ENCODE results near the gene CALU. TPM values are rescaled to one million over a fixed set of nuclear protein-coding genes. Genes with fewer than 3 reads are reported as not detected.

CALU gene
- total and polyA plus RNA-seq, 2 experiments from 2014 or later, result 136 to 179 TPM

GRCh38 chr7:128742206-128742605, 3.0 kb downstream of the CALU start:
- TF ChIP-seq REST (IDR thresholded peaks at IDR 0.05; ENCODE audit: unreplicated experiment) (no peak), POLR2AphosphoS5 (IDR thresholded peaks at IDR 0.05; ENCODE audit: low read depth) (no peak), NANOG (IDR thresholded peaks at IDR 0.05; ENCODE audit: borderline replicate concordance) (no peak), ZNF114 (CRISPR knock-in tag; IDR thresholded peaks at IDR 0.05) (no peak), CTCF (conservative IDR thresholded peaks at IDR 0.05; ENCODE audit: low read depth in 2 of 2) (no peak), JUNB (IDR thresholded peaks at IDR 0.05; ENCODE audit: unreplicated experiment) (no peak), ZNF462 (CRISPR knock-in tag; IDR thresholded peaks at IDR 0.05) (no peak), CREB1 (CRISPR knock-in tag; IDR thresholded peaks at IDR 0.05; ENCODE audit: low read depth) (no peak), ETS1 (IDR thresholded peaks at IDR 0.05) (no peak), EZH2 (IDR thresholded peaks at IDR 0.05; ENCODE audit: low read depth, unreplicated experiment) (no peak), EZH2phosphoT487 (IDR thresholded peaks at IDR 0.05; ENCODE audit: unreplicated experiment) (no peak), STAT1 (IDR thresholded peaks at IDR 0.05; ENCODE audit: unreplicated experiment) (no peak)
- peaks cover 80% of the 10 kb centered on the region for H3K79me2 ChIP-seq (replicated peaks; ENCODE audit: insufficient read depth)
- no peak overlapping the region for H3K4me3 ChIP-seq
- no peaks in the 10 kb centered on the region for H3K27me3 ChIP-seq (ENCODE audit: insufficient read depth)
- peaks cover 2% of the 10 kb centered on the region; the same call in 1 of the 2 replicates for H3K9me2 ChIP-seq (ENCODE audit: insufficient read depth)
- Mint-ChIP-seq H3K27me3 (ENCODE audit: insufficient read depth, low read depth, poor library complexity) (peaks cover 5% of the 10 kb centered on the region), H3K36me3 (ENCODE audit: low read depth) (peaks cover 8% of the 10 kb centered on the region), H3K9me3 (no peaks in the 10 kb centered on the region), H3K27ac (no peak overlapping the region), H3K4me3 (no peak overlapping the region), H3K4me1 (peaks cover 15% of the 10 kb centered on the region)
- peaks cover 15% of the 10 kb centered on the region for H3K4me1 ChIP-seq (ENCODE audit: insufficient read depth)
- DNase-seq (ENCODE audit: low spot score), result no peak
- H3F3A ChIP-seq (replicated peaks; ENCODE audit: low read depth), result no peaks in the 10 kb centered on the region
- no peak overlapping the region for H3K27ac ChIP-seq (ENCODE audit: low read depth)
- no peak overlapping the region for H2AFZ ChIP-seq
- H3K4me2 ChIP-seq, result no peak overlapping the region
- H4K20me1 ChIP-seq (replicated peaks; ENCODE audit: insufficient read depth), result peaks cover 66% of the 10 kb centered on the region
- H3K36me3 ChIP-seq (ENCODE audit: insufficient read depth), result no peaks in the 10 kb centered on the region
- no peak for ATAC-seq

All from GM23338 (cell line).